PC-3 (cell line): ENCODE results near the gene DCLK1.

Experiments used
- CTCF ChIP-seq: fragments of 300-600 bp; sonication (generic); conservative IDR thresholded peaks from 2 replicates; pipeline ENCODE4 v1.5.1; 2017; ENCODE audit warnings: antibody characterized with exemption, low read depth, mild to moderate bottlenecking, low read length
- EZH2 ChIP-seq: fragments of 300-600 bp; sonication (generic); IDR thresholded peaks from one replicate; pipeline ENCODE4 v1.6.1; 2017; ENCODE audit warnings: antibody characterized with exemption, mild to moderate bottlenecking, low read length; ENCODE audit not compliant: unreplicated experiment

DNA sequence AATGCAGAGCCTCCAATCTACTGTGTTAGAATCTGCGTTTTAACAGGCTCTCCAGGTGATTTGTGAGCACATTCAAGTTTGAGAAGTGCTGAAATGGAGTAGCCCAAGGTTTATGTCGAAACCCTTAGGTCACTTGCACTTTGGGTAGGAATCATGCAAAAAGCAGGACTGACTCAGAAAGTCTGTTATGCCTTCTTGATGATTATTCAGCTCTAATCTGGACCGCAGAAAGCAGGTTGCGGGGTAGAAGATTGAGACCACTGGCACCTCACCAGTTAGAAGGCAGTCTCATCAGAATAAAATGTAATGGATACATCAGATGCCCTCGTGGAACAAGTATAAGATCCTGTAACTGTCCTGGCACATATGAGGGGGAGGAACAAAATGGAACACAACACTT, 326.3 kb downstream of the DCLK1 start:
- TF ChIP-seq EZH2 = no peak
- no peak for TF ChIP-seq CTCF
